OCI-LY3 (cell line): Measurements from ENCODE around the gene SDK1.

Experiments
- H2AFZ ChIP-seq: fragments of 200-600, 300-600 bp; shearing (Covaris generic); 2 replicates; pipeline ENCODE4 v1.6.0; 2014; ENCODE audit warnings: antibody characterized with exemption, low read depth, low read length
- H3K27ac ChIP-seq: fragments of 200-600, 300-600 bp; sonication (generic); 2 replicates; pipeline ENCODE4 v1.5.1; 2014; ENCODE audit warnings: mild to moderate bottlenecking, low read length, moderate library complexity, mixed read lengths
- H3K27me3 ChIP-seq: fragments of 200-600, 300-600 bp; sonication (generic); 2 replicates; pipeline ENCODE4 v1.6.1; 2014; ENCODE audit warnings: low read depth, low read length, mixed read lengths
- H3K36me3 ChIP-seq: fragments of 200-600, 300-600 bp; sonication (generic); replicated peaks from 2 replicates; pipeline ENCODE3; 2014; ENCODE audit warnings: low read depth, low read length, mixed read lengths
- H3K4me1 ChIP-seq: fragments of 300-600, 200-600 bp; sonication (generic); 2 replicates; pipeline ENCODE4 v1.6.1; 2014; ENCODE audit warnings: low read length, mixed read lengths
- H3K4me2 ChIP-seq: fragments of 200-600, 300-600 bp; sonication (generic); 2 replicates; pipeline ENCODE4 v1.6.1; 2014; ENCODE audit warnings: low read length, mixed read lengths
- H3K4me3 ChIP-seq: fragments of 300-600, 200-600 bp; sonication (generic); 2 replicates; pipeline ENCODE4 v1.5.1; 2014; ENCODE audit warnings: antibody characterized with exemption, mild to moderate bottlenecking, low read length, moderate library complexity
- H3K79me2 ChIP-seq: fragments of 300-600, 200-600 bp; shearing (Covaris generic); 2 replicates; pipeline ENCODE4 v1.6.1; 2014; ENCODE audit warnings: mild to moderate bottlenecking, low read length, mixed read lengths
- H3K9ac ChIP-seq: fragments of 300-600, 200-600 bp; shearing (Covaris generic); 2 replicates; pipeline ENCODE4 v1.6.0; 2014; ENCODE audit warnings: mild to moderate bottlenecking, low read length, moderate library complexity
- H3K9me3 ChIP-seq: fragments of 200-600, 300-600 bp; shearing (Covaris generic); 2 replicates; pipeline ENCODE4 v1.6.1; 2014; ENCODE audit warnings: low read length, mixed read lengths; ENCODE audit not compliant: insufficient read depth
- H4K20me1 ChIP-seq: fragments of 200-600, 300-600 bp; sonication (generic); 2 replicates; pipeline ENCODE4 v1.6.1; 2016; ENCODE audit warnings: low read length, mixed read lengths; ENCODE audit not compliant: insufficient read depth
- CTCF ChIP-seq: fragments of 200-600, 300-600 bp; sonication (generic); IDR thresholded peaks from 2 replicates; pipeline ENCODE4 v1.5.1; 2014; ENCODE audit warnings: antibody characterized with exemption, low read length, low read depth
- EZH2phosphoT487 ChIP-seq: fragments of 200-600 bp; shearing (Covaris generic); IDR thresholded peaks from 2 replicates; pipeline ENCODE4 v1.6.1; 2018; ENCODE audit warnings: antibody characterized with exemption, mixed run types, low read depth

The SDK1 gene

GRCh38 chr7:3987426-3987927, 686.4 kb downstream of the SDK1 start:
- no peak overlapping the region for H2AFZ ChIP-seq
- H3K79me2 ChIP-seq = no peaks in the 10 kb centered on the region
- H3K36me3 ChIP-seq = no peaks in the 10 kb centered on the region
- H3K27ac ChIP-seq = no peak overlapping the region
- H3K27me3 ChIP-seq = no peaks in the 10 kb centered on the region
- H4K20me1 ChIP-seq = no peaks in the 10 kb centered on the region
- no peak overlapping the region for H3K4me3 ChIP-seq
- TF ChIP-seq EZH2phosphoT487 (no peak), CTCF (no peak)
- no peak overlapping the region for H3K9ac ChIP-seq
- H3K9me3 ChIP-seq = no peaks in the 10 kb centered on the region
- H3K4me2 ChIP-seq = no peak overlapping the region
- no peaks in the 10 kb centered on the region for H3K4me1 ChIP-seq

GRCh38 chr7:3989723-3990122, 688.7 kb downstream of the SDK1 start:
- Histone ChIP-seq H3K36me3 (no peaks in the 10 kb centered on the region), H3K4me3 (no peak overlapping the region)
- TF ChIP-seq EZH2phosphoT487 = no peak
- TF ChIP-seq CTCF = no peak

GRCh38 chr7:3991731-3992231, 690.7 kb downstream of the SDK1 start:
- Histone ChIP-seq H4K20me1 (no peaks in the 10 kb centered on the region), H3K4me1 (no peaks in the 10 kb centered on the region), H3K9me3 (no peaks in the 10 kb centered on the region), H3K79me2 (no peaks in the 10 kb centered on the region), H2AFZ (no peak overlapping the region), H3K4me2 (no peak overlapping the region), H3K4me3 (no peak overlapping the region), H3K9ac (no peak overlapping the region), H3K36me3 (no peaks in the 10 kb centered on the region), H3K27ac (no peak overlapping the region), H3K27me3 (no peaks in the 10 kb centered on the region)
- no peak for TF ChIP-seq CTCF
- no peak for TF ChIP-seq EZH2phosphoT487

More at GRCh38 chr7:3989723-3990122, 688.7 kb downstream of the SDK1 start:
- H2AFZ ChIP-seq = no peak overlapping the region
- H3K79me2 ChIP-seq = no peaks in the 10 kb centered on the region
- no peaks in the 10 kb centered on the region for H4K20me1 ChIP-seq
- no peak overlapping the region for H3K9ac ChIP-seq
- H3K27me3 ChIP-seq = no peaks in the 10 kb centered on the region
- no peak overlapping the region for H3K4me2 ChIP-seq
- no peaks in the 10 kb centered on the region for H3K4me1 ChIP-seq
- no peak overlapping the region for H3K27ac ChIP-seq
- no peaks in the 10 kb centered on the region for H3K9me3 ChIP-seq

GRCh38 chr7:3992841-3993240, 691.8 kb downstream of the SDK1 start:
- Histone ChIP-seq H3K79me2 (no peaks in the 10 kb centered on the region), H3K4me2 (no peak overlapping the region), H2AFZ (no peak overlapping the region), H3K27ac (no peak overlapping the region), H3K36me3 (no peaks in the 10 kb centered on the region), H4K20me1 (no peaks in the 10 kb centered on the region), H3K4me3 (no peak overlapping the region), H3K4me1 (no peaks in the 10 kb centered on the region), H3K9me3 (no peaks in the 10 kb centered on the region), H3K9ac (no peak overlapping the region), H3K27me3 (no peaks in the 10 kb centered on the region)
- TF ChIP-seq CTCF (no peak), EZH2phosphoT487 (no peak)
